ENCODE measurements around the gene TBC1D2B.
"Not testable (repeated sequence)": the region's sequence is repeated elsewhere in the genome, so short reads cannot be mapped to it uniquely, and the experiment has no call there.

The TBC1D2B gene

DNA sequence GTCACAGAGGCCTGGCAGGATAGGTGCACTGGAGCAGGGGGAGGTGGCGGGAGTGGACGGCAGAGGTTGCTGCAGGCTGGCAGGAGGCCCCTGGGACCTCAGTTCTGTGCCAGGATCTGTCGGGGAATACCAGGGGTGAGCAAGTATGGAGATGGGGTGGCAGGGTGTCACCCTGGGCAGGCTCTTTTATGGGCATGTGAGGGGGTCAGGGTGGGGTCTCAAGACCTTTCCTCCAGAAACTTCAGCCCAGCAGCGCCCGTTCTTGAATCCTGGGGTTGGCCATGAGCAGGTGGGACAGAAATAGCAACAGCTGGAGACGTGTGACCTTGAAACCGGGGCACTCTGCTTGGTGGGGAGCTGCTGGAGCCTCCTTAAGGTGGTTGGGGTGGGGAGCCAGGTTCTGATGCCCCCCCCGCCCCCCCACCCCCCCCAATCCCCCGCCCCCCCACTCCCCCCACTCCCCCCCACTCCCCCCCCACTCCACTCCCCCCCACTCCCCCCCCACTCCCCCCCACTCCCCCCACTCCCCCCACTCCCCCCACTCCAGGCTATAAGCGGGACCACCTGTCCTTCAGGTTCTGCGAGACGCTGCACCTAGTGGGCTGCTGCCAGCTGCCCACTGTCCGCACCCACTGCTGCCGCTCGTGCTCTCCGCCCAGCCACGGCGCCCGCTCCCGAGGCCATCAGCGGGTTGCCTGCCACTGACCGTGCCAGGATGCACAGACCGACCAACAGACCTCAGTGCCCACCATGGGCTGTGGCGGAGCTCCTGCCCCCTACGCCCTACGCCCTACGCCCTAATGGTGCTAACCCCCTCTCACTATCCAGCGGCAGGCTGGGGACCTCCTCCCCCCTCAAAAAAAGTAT, 84.9 kb downstream of the TBC1D2B start:
- H3K4me3 ChIP-seq (ENCODE audit: low read depth, low read length), result no peak overlapping the region

DNA sequence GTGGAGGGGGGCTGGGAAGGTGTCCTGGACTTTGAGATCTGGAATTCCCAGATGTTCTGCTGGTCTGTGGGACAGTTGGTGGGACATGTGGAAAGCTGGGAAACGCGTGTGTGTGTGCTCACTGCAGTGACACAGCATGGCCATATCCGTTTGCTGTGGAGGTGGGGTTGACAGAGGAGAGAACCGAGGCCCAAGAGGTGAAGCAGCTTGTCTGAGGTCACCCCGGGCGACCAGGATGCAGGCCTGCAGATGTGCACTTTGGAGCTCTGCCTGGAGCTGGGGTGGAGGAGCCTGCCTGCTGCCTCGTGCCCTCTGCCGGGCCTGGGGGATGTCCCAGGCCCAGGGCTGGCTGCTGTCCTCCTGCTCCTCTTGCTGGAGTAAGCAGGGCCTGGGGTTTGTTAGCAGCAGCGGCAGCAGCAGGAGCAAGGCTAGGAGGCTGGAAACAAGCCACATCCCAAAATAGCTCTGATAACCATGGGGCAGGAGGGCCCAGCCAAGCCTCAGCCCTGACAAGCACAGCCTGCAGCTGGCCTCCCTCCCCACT, 85.8 kb downstream of the TBC1D2B start:
- H3K4me3 ChIP-seq (ENCODE audit: low read depth, low read length), result not testable (repeated sequence)

DNA sequence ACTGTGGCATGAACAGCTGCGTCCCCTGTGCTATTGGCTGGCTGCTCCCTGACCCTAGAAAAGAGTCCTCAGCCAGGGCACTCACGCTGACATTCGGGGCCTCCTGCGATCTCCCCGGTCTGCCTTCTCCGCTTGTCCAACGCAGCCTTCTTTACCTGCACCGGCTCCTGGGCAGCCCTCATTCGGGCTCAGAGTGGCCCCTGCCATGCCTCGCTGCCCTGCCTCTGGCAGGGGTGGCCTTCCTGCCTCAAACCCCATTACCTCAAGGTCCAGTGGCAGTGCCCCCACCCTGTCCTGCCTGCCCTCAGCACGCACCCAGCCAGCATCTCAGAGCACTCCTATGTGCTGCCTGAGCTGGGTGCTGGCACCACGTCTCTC, 86.5 kb downstream of the TBC1D2B start:
- no peak overlapping the region for H3K4me3 ChIP-seq (ENCODE audit: low read depth, low read length)

DNA sequence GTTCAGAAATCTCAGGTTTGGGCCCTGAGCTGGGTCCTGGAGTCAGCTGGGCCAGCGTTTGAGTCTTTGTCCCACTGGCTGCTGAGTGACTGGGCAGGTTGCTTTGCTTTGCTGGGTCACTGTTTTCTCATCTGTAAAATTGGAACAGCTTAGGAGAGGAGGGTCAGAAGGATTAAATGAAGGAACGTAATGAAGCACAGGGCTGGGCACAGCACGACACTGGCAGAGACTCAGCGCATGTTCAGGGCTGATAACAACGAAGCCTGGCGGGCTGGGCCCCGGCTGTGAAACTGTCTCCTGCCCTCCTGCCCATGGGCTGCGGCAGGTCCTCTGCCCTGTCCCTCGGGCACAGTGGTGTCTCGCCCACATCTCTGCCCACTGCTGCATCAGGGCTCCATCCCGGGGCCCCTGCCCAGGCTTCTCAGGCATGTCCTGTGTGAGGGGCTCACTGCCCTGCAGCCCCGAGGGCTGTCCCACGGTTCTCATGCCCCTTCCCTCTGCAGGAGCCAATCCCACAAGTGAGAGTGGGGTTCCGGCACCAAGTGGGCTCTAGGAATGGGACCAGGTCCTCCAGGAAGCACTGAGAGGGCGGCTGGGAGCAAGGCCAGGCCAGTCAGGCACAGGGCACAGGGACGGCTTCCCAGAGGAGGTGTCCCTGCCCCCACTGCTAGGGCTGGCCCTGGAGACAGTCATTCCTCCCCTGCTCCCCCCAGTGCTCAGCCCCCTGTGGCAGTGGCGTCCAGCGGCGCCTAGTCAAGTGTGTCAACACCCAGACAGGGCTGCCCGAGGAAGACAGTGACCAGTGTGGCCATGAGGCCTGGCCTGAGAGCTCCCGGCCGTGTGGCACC, 88.0 kb downstream of the TBC1D2B start:
- H3K4me3 ChIP-seq (ENCODE audit: low read depth, low read length), result no peak overlapping the region

DNA sequence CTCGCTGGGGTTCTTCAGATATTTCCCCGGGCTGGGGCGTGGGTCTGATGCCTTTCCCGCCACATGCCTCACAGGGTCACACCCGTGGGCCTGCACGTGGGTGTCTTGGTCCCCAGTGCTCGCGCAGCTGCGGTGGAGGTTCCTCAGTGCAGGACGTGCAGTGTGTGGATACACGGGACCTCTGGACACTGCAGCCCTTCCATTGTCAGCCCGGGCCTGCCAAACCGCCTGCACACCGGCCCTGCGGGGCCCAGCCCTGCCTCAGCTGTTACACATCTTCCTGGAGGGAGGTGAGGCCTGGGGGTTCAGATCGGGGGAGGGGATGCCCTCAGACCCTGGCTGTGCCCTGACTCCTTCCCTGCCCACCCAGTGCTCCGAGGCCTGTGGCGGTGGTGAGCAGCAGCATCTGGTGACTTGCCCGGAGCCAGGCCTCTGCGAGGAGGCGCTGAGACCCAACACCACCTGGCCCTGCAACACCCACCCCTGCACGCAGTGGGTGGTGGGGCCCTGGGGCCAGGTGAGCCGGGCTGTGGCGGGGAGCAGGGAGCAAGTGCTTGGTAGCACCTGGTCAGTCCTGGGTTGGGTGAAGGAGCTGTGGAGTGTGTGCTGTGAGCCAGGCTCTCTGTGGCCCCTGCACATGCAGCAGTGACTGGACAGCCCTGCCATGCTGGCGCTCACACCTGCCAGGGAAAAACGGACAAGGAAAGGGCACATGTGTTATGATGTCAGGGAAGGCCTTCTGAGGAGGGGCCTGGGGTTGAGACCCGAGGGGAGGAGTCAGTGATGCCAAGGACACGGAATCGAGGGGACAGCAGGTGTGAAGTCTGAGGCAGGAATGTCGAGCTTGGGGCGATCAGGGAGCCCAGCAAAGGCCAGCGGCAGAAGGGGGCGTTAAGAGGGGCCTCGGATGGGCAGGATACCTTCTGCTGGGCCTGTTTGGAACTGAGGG, 88.9 kb downstream of the TBC1D2B start:
- H3K4me3 ChIP-seq (ENCODE audit: low read depth, low read length), result no peak overlapping the region

DNA sequence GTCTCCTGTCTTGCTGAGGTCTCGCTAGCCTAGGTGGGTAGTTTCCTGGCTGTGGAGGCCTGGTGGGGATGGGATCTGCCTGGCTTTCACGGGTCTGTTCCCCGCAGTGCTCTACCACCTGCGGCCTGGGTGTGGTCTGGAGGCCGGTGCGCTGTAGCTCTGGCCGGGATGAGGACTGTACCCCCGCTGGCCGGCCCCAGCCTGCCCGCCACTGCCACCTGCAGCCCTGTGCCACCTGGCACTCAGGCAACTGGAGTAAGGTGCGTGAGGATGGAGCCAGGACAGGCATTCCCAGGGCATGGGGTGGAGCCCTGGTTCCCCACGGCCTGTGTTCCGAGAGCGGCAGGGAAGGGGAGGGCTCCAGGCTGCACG, 89.8 kb downstream of the TBC1D2B start:
- H3K4me3 ChIP-seq (ENCODE audit: low read depth, low read length), result not testable (repeated sequence)

DNA sequence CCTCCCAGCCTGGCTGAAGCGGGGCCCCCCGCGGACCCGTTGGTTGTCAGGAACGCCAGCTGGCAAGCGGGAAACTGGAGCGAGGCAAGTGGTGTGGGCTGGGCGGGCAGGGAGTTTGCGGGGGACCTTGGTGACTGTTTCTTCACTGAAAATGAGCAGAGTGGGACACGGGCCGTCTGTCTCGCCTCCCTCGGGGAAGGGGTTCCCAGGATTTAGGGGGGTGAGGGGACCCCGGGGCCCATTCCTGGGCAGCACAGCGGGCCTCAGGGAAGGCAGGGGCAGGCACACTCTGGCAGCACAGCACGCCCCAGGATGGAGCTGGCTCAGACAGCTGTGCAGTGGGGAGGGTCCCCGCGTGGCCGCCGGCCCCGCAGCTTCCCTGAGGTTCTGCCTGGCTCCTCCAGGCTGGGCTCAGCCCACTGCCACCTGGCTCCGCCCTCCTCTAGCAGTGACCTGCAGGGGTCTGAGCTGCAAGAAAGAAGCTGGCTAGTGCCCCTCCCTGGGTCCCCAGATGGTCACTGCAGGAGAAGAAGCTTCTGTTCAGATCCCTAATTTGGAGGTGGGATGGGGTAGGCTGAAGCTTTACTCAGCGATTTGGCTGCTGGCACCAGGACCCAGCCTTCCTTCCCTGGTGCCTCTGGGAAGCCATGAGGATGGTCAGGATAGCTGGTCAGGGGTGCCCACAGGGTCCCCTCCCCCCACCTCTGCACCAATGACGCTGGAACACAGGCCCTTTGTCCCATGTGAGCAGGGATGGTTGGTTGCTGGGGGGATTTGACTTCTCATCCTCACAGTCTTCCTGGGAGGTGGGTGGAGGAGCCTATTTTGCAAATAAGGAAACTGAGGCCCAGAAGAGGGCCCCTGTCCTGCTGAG, 90.4 kb downstream of the TBC1D2B start:
- H3K4me3 ChIP-seq (ENCODE audit: low read depth, low read length), result no peak overlapping the region

DNA sequence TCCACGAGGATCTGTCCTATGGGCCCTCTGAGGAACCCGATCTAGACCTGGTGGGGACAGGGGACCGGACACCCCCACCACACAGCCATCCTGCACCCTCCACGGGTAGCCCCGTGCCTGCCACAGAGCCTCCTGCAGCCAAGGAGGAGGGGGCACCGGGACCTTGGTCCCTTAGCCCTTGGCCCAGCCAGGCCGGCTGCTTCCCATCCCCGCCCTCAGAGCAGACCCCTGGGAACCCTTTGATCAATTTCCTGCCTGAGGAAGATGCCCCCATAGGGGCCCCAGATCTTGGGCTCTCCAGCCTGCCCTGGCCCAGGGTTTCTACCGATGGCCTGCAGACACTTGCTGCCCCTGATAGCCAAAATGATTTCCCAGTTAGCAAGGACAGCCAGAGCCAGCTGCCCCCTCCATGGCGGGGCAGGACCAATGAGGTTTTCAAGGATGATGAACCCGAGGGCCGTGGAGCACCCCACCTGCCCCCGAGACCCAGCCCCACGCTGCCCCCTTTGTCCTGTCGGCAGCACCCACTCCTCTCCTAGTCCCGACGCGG, 91.5 kb downstream of the TBC1D2B start:
- H3K4me3 ChIP-seq (ENCODE audit: low read depth, low read length), result no peak overlapping the region

DNA sequence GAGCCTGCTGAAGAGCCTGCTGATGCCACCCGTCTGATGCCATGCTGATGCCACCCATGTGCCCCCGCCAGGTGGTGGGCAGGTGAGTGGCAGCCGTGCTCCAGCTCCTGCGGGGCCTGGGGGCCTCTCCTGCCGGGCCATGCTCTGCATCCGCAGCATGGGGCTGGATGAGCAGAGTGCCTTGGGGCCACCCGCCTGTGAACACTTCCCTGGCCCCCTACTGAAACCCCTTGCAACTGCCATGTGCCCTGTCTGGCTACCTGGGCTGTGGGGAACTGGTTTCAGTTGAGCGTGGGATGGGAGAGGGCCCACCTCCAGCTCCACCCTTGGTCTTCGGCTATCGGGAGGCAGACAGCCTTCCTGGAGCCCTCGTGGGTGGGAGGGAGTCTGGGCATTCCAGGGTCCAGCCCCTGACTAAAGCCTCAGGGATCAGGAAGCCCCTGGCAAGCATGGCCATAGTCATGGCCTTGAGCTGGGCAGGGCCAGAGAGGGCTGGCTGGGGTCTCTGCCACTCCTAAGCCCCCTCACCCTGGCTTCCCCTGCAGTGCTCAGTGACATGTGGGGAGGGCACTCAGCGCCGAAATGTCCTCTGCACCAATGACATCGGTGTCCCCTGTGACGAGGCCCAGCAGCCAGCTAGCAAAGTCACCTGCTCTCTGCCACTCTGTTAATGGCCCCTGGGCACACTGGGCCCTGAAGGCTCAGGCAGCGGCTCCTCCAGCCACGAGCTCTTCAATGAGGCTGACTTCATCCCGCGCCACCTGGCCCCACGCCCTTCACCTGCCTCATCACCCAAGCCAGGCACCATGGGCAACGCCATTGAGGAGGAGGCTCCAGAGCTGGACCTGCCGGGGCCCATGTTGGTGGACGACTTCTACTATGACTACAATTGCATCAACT, 92.2 kb downstream of the TBC1D2B start:
- H3K4me3 ChIP-seq (ENCODE audit: low read depth, low read length), result no peak overlapping the region

DNA sequence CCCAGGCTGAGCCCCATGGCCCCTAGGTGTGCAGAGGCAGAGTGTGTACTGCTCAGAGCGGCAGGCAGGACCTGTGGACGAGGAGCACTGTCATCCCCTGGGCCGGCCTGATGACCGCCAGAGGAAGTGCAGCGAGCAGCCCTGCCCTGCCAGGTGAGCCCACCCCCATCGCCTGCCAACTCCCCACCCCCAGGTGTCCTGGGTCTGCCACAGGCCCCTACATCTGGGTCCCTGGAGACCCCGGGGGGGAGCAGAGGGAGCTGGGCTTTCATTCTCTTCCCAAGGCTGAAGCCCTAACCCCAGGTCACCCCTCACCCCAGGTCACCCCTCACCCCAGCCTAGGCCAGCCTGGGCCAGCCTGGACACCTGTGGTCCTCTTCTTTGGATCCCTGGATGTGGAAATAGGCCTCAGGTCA, 93.1 kb downstream of the TBC1D2B start:
- H3K4me3 ChIP-seq (ENCODE audit: low read depth, low read length), result no peak overlapping the region

DNA sequence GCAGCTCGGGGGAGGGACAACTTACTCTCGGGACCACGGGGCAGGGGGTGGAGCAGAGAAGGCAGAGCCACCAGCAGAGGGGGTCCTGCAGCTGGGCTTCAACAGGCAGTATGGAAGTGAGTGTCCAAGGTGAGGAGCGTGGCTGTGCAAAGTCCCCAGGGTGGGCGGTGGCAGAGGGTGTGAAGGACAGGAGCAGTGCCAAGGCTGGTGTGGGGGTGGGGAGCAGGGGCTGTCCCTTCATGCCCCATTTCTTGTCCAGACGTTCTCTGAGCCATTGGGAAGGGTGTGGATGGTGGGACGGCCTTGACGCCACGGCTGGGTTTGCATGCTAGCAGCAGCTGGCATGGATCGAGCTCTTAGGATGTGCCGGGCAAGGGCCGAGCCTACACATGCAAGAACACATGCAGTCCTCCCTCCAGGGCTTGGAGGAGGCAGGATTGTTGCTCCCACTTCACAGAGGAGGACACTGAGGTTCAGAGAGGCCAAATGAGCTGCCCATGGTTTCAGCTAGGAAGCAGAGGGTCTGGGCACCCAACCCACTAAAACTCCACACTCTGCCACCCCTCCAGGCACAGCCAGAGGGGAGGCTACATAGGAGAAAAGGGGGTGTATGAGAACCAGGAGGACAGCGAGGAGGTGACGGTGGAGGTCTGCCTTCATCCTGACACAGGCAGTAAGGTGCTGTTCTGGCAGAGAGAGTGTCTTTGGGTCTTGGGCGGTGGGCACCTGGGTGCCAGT, 93.6 kb downstream of the TBC1D2B start:
- no peak overlapping the region for H3K4me3 ChIP-seq (ENCODE audit: low read depth, low read length)

DNA sequence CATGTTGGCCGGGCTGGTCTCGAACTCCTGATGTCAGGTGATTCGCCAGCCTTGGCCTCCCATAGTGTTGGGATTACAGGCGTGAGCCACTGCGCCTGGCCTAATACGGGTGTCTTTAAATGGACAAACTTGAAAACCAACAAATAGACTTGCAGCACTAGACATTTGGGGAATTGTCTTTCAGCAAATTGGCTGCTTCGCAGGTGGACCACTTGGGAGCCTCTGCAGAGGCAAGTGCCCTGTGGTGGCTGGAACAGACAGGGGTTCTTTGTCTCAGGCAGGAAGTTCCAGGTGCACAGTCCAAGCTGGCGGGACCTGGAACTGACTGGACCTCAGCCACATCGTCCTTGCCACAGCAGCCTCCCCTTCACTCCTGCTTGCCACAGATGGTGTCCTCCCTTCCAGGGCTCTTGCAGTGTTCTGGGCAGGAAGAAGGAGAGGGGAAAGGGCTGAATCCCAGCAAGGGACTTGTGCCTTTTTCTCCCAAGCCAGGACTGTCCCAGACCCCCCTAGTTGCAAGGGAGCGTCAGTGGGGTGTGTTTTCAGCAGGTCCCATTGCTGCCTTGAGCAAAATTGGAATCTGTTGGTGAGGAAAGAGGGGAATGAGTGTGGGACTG, 94.3 kb downstream of the TBC1D2B start:
- no peak overlapping the region for H3K4me3 ChIP-seq (ENCODE audit: low read depth, low read length)

DNA sequence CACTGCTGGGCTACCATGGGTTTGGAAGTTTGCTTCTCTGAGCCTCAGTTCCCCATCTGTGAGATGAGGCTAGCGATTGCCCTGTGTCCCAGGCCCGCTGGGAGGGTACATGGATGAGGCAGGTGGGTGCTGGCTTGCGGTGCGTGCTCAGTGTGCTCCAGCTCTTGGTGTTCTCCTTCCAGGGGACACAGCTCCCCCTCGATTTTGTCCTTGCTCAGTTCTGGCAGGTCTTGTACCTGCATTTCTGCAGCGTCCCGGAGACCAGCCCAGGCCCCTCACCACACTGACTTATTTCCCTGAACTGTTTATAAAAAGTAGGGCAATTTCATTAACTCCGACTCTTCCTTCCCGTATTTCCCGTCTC, 95.4 kb downstream of the TBC1D2B start:
- no peak overlapping the region for H3K4me3 ChIP-seq (ENCODE audit: low read depth, low read length)

DNA sequence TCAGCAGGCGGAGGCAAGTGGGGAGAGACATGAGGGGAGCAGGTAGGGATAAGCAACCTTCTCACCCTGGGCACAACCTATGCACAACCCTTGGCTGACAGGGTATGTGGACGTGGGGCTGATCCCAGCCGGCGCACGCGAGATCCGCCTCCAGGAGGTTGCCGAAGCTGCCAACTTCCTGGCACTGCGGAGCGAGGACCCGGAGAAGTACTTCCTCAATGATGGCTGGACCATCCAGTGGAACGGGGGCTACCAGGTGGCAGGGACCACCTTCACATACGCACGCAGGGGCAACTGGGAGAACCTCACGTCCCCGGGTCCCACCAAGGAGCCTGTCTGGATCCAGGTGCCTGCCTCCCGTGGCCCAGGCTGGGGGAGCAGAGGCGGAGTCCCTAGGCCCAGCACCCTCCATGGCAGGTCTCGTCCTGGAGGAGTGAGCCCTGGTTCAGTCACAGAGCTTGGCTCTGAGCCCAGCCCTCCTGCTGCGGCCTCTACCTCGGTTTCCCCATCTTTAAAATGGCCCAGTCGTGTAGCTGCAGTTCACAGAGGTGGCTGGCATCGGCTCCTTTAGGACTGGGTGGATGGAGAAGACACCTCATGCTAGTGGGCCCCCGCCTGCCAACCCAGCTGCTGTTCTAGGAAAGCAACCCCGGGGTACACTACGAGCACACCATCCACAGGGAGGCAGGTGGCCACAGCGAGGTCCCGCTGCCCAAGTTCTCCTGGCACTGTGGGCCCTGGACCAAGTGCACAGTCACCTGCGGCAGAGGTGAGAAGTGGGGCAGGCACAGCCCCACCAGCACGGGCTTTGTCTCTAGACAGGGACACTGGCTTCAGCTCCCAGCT, 96.0 kb downstream of the TBC1D2B start:
- H3K4me3 ChIP-seq (ENCODE audit: low read depth, low read length), result no peak overlapping the region

DNA sequence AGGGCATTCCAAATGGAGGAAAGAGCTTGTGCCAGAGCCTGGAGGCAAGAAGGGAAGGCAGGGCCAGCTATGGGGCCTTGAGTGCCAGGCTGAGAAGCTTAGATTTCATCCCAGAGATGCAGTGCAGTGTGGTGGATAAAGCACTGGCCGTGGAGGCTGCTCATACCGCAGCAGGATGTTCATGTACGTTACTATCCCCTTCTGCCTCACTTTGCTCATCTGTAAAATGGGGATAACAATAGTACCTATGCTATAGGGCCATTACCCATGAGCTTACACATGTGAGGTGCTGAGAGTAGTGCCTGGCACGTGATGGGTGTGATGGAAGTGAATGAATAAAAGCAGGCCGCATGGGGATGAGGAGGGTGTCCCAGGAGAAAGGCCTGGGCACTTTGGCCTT, 96.8 kb downstream of the TBC1D2B start:
- not testable (repeated sequence) for H3K4me3 ChIP-seq (ENCODE audit: low read depth, low read length)

DNA sequence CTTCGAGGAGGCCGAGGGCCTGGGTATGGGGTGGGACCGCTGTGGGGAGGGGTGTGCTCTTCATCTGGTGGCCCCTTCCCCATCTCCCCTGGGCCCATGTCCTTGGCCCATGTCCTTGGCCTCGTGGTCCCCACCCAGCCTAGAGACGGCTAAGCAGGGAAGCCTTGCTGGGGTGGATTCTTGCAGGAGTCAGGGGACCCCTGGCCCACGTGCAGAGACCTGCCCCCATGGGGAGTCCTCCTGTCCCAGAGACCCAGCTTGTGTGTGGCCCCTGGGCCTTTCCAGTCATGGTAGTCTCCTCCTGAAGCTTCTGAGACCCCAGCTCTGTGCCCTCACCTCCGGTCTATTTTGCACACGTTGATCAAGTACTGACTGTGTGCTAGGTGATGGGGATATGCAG, 97.4 kb downstream of the TBC1D2B start:
- H3K4me3 ChIP-seq (ENCODE audit: low read depth, low read length), result no peak overlapping the region

DNA sequence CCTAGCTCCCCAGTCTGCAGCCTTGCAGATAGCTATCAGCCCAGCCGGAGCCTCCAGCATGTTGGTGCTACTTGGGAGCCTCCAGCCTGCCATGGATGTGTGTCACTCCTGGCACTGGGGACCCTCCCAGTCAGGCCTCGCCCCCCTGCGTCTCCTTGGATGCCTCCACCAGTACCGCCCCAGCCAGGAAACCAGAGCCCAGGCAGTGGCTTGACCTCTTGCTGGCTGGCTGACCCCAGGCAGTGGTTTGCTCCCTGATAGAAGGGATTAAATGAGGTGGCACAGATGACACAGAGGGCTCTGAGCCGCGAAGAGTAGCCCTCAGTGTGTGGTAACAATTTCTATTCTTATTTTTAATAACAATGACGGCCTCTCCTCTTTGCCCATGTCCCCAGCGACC, 98.4 kb downstream of the TBC1D2B start:
- not testable (repeated sequence) for H3K4me3 ChIP-seq (ENCODE audit: low read depth, low read length)
